Liver (tissue), 9 donors: ENCODE data around the gene OPTN. TPM values are rescaled to one million over a fixed set of nuclear protein-coding genes. Genes with fewer than 3 reads are reported as not detected.

ENCODE experiments used
- DNase-seq: peaks from one replicate; pipeline ENCODE4 v3.0.0-alpha.2; 2017; ENCODE audit warnings: low spot score
- H3K27ac ChIP-seq, 2 donors: one replicate each; pipeline ENCODE4 v1.7.0; 2013; ENCODE audit warnings: inconsistent platforms in 2 of 2, low read length in 2 of 2, control low read depth in 1 of 2, low read depth in 1 of 2, mild to moderate bottlenecking in 1 of 2
- H3K27me3 ChIP-seq, 4 donors: one replicate each; pipeline versions ENCODE4 v1.6.1 to v1.7.0; 2013; ENCODE audit warnings: low read length in 3 of 4, inconsistent platforms in 1 of 4, mild to moderate bottlenecking in 1 of 4, moderate library complexity in 1 of 4; ENCODE audit not compliant: control insufficient read depth in 4 of 4, insufficient read depth in 4 of 4
- H3K36me3 ChIP-seq, 4 donors: one replicate each; pipeline versions ENCODE4 v1.6.1 to v1.7.0; 2013; ENCODE audit warnings: low read length in 3 of 4, mild to moderate bottlenecking in 3 of 4, low read depth in 1 of 4, moderate library complexity in 1 of 4; ENCODE audit not compliant: control insufficient read depth in 4 of 4, insufficient read depth in 3 of 4
- H3K4me1 ChIP-seq, 4 donors: one replicate each; pipeline versions ENCODE4 v1.6.1 to v1.7.0; 2013; ENCODE audit warnings: low read length in 3 of 4, mild to moderate bottlenecking in 3 of 4, moderate library complexity in 1 of 4; ENCODE audit not compliant: control insufficient read depth in 4 of 4, insufficient read depth in 4 of 4
- H3K4me3 ChIP-seq, 3 donors: one replicate each; pipeline versions ENCODE4 v1.6.1 to v1.7.0; 2013; ENCODE audit warnings: low read length in 3 of 3, control low read depth in 1 of 3, low read depth in 1 of 3, mild to moderate bottlenecking in 1 of 3
- H3K9ac ChIP-seq, 2 donors: one replicate each; pipeline ENCODE4 v1.7.0; 2013; ENCODE audit warnings: low read length in 2 of 2, mild to moderate bottlenecking in 2 of 2, moderate library complexity in 2 of 2, control low read depth in 1 of 2, low read depth in 1 of 2
- H3K9me3 ChIP-seq, 4 donors: one replicate each; pipeline versions ENCODE4 v1.6.1 to v1.7.0; 2013; ENCODE audit warnings: low read length in 3 of 4; ENCODE audit not compliant: control insufficient read depth in 4 of 4
- EGR1 ChIP-seq, 2 donors: IDR thresholded peaks; 2 replicates each; pipeline ENCODE4 v1.6.1; 2016 to 2018; ENCODE audit warnings: antibody characterized with exemption in 2 of 2, low read depth in 2 of 2
- FOXA1 ChIP-seq: IDR thresholded peaks from 2 replicates; pipeline ENCODE4 v1.6.1; 2016; ENCODE audit warnings: antibody characterized with exemption
- FOXA2 ChIP-seq: IDR thresholded peaks from 2 replicates; pipeline ENCODE4 v1.6.1; 2016; ENCODE audit warnings: antibody characterized with exemption
- GABPA ChIP-seq, 2 donors: IDR thresholded peaks in 1 of 2; conservative IDR thresholded peaks in 1 of 2; 2 replicates each; pipeline ENCODE4 v1.6.1; 2016; ENCODE audit warnings: antibody characterized with exemption in 2 of 2, mild to moderate bottlenecking in 1 of 2, moderate library complexity in 1 of 2
- HNF4A ChIP-seq, 2 donors: conservative IDR thresholded peaks; 2 replicates each; pipeline ENCODE4 v1.6.1; 2016; ENCODE audit warnings: antibody characterized with exemption in 2 of 2, mild to moderate bottlenecking in 2 of 2
- HNF4G ChIP-seq: IDR thresholded peaks from 2 replicates; pipeline ENCODE4 v1.6.1; 2016; ENCODE audit warnings: antibody characterized with exemption
- JUND ChIP-seq, 2 donors: IDR thresholded peaks; 2 replicates each; pipeline ENCODE4 v1.6.1; 2016; ENCODE audit warnings: antibody characterized with exemption in 2 of 2
- NR2F2 ChIP-seq: IDR thresholded peaks from 2 replicates; pipeline ENCODE4 v1.6.1; 2016; ENCODE audit warnings: antibody characterized with exemption
- RAD21 ChIP-seq, 2 donors: IDR thresholded peaks; 2 replicates each; pipeline ENCODE4 v1.6.1; 2016; ENCODE audit warnings: antibody characterized with exemption in 2 of 2, mild to moderate bottlenecking in 2 of 2
- RXRA ChIP-seq, 2 donors: IDR thresholded peaks; 2 replicates each; pipeline ENCODE4 v1.6.1; 2017 to 2018; ENCODE audit warnings: antibody characterized with exemption in 2 of 2, mild to moderate bottlenecking in 1 of 2
- SP1 ChIP-seq: IDR thresholded peaks from 2 replicates; pipeline ENCODE4 v1.6.1; 2018; ENCODE audit warnings: antibody characterized with exemption, mild to moderate bottlenecking
- TAF1 ChIP-seq: conservative IDR thresholded peaks from 2 replicates; pipeline ENCODE4 v1.6.1; 2016; ENCODE audit warnings: antibody characterized with exemption, mild to moderate bottlenecking
- YY1 ChIP-seq: IDR thresholded peaks from 2 replicates; pipeline ENCODE4 v1.6.1; 2016; ENCODE audit warnings: antibody characterized with exemption, mild to moderate bottlenecking
- WGBS: extraction: QIAGEN DNeasy Blood & Tissue Kit; methylation state at CpG from one replicate; pipeline ENCODE4 v1.1.7; 2013; 5-methylcytosine and 5-hydroxymethylcytosine counted together
- polyA plus RNA-seq, 2 donors: library from polyadenylated mRNA; stranded (reverse) in 1 of 2; unstranded in 1 of 2; fragments of 200-250 nt in 1 of 2; fragments of >200 nt in 1 of 2; fragmentation: Nextera tagmentation in 1 of 2; extraction: Ambion mirVana in 1 of 2; gene quantifications; one replicate each; pipeline versions ENCODE4 v1.2.1 to v1.2.3, GENCODE V29; 2013 to 2015
- total RNA-seq, 2 donors: library from RNA; depleted of rRNA; stranded (reverse); fragments of >200 nt; gene quantifications; one replicate each; pipeline ENCODE4 v1.2.3, GENCODE V29; 2014
- TF ChIP-seq, protein P1 (sequence below): IDR thresholded peaks from 2 replicates; pipeline ENCODE4 v1.6.1; 2016; ENCODE audit warnings: antibody characterized with exemption, mild to moderate bottlenecking
- TF ChIP-seq, protein P2 (sequence below): IDR thresholded peaks from 2 replicates; pipeline ENCODE4 v1.6.1; 2016; ENCODE audit warnings: antibody characterized with exemption
- TF ChIP-seq, protein P3 (sequence below): fragments of 150-350 bp; IDR thresholded peaks from 2 replicates; pipeline ENCODE4 v1.5.1; 2017; ENCODE audit warnings: improper control_type of control experiment, low read depth, low read length; ENCODE audit not compliant: missing input control
- TF ChIP-seq, protein P4 (sequence below): IDR thresholded peaks from 2 replicates; pipeline ENCODE4 v1.6.1; 2016; ENCODE audit warnings: antibody characterized with exemption
- donor health status: healthy.
- donor health status: healthy.
- donor health status: healthy.
- donor health status: healthy.
- donor health status: healthy.

The OPTN gene
- total and polyA plus RNA-seq, 4 donors = 21.5 to 42.0 (median 34.2) TPM

DNA sequence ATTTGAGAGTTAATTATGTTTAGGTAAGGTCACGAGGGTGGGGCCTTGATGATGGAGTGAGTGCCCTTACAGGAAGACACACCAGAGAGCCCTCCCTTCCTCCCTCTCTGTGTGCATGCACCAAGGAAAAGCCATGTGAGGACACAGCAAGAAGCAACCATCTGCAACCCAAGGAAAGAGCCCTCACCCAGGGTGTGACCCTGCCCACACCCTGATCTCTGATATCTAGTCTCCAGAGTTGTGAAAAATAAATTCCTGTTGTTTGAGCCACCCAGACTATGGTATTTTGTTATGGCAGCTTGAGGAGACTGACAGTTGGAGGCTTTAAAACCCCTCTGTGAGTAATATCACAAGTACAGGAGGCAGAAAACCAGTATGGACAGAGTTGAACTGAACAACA is 46.4 kb downstream of the OPTN start:
- H3K36me3 ChIP-seq = peaks cover 0 to 8% (median 5%) of the 10 kb centered on the region in 4 donors
- TF ChIP-seq NR2F2 (no peak), EGR1 (IDR thresholded peaks at IDR 0.05; ENCODE audit: low read depth in 2 of 2) (no peak), HNF4G (no peak)
- TF ChIP-seq, protein P1, sequence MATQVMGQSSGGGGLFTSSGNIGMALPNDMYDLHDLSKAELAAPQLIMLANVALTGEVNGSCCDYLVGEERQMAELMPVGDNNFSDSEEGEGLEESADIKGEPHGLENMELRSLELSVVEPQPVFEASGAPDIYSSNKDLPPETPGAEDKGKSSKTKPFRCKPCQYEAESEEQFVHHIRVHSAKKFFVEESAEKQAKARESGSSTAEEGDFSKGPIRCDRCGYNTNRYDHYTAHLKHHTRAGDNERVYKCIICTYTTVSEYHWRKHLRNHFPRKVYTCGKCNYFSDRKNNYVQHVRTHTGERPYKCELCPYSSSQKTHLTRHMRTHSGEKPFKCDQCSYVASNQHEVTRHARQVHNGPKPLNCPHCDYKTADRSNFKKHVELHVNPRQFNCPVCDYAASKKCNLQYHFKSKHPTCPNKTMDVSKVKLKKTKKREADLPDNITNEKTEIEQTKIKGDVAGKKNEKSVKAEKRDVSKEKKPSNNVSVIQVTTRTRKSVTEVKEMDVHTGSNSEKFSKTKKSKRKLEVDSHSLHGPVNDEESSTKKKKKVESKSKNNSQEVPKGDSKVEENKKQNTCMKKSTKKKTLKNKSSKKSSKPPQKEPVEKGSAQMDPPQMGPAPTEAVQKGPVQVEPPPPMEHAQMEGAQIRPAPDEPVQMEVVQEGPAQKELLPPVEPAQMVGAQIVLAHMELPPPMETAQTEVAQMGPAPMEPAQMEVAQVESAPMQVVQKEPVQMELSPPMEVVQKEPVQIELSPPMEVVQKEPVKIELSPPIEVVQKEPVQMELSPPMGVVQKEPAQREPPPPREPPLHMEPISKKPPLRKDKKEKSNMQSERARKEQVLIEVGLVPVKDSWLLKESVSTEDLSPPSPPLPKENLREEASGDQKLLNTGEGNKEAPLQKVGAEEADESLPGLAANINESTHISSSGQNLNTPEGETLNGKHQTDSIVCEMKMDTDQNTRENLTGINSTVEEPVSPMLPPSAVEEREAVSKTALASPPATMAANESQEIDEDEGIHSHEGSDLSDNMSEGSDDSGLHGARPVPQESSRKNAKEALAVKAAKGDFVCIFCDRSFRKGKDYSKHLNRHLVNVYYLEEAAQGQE = no peak
- 95% methylated on average over 1 of the region's 1 CpG for WGBS
- H3K27ac ChIP-seq = no peak overlapping the region
- H3K27me3 ChIP-seq = no peaks in the 10 kb centered on the region
- no peak overlapping the region for H3K4me3 ChIP-seq
- H3K4me1 ChIP-seq = no peaks in the 10 kb centered on the region
- H3K9ac ChIP-seq = no peak overlapping the region
- H3K9me3 ChIP-seq = peaks cover 0 to 3% (median 0%) of the 10 kb centered on the region in 4 donors
- no peak for DNase-seq

DNA sequence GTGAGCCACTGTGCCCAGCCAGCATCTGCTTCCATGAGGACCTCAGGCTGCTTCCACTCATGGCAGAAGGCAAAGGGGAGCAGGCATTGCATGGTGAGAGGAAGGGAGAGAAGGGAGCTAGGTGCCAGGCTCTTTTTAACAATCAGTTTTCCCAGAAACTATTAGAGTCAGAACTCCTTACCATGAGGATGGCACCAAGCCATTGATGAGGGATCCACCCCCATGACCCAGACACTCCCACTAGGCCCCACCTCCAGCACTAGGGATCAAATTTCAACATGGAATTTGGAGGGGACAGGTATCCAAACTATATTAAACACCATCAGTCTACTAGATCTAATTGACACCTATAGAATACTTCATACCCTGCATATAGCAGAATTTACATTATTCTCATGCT is 47.2 kb downstream of the OPTN start:
- Histone ChIP-seq H3K4me3 (no peak overlapping the region), H3K4me1 (no peaks in the 10 kb centered on the region), H3K9ac (no peak overlapping the region), H3K27me3 (no peaks in the 10 kb centered on the region), H3K36me3 (peaks cover 0 to 8% (median 4%) of the 10 kb centered on the region in 4 donors), H3K9me3 (peaks cover 0 to 3% (median 0%) of the 10 kb centered on the region in 4 donors), H3K27ac (no peak overlapping the region)
- DNase-seq = no peak
- TF ChIP-seq RXRA (IDR thresholded peaks at IDR 0.05) (no peak), JUND (IDR thresholded peaks at IDR 0.05) (no peak), YY1 (no peak), FOXA1 (no peak), SP1 (no peak), HNF4G (no peak), RAD21 (IDR thresholded peaks at IDR 0.05) (no peak)

DNA sequence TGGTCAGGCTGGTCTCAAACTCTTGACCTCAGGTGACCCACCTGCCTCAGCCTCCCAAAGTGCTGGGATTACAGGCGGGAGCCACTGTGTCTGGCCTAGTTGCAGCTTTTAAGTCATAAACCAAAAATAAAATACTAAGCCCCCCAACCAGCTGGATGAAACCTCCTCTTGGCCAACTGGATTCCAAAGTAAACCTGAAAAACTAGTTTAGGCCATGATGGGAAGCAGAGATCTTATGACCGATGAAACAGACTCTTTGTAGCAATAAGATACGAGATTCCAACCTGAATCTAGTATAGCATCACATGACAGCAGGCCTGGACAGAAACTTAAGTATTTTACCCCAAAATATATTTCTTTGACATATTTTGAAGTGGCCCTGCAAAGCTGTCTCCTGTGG is 52.3 kb downstream of the OPTN start:
- Histone ChIP-seq H3K9ac (no peak overlapping the region), H3K4me3 (no peak overlapping the region), H3K9me3 (peaks cover 0 to 3% (median 0%) of the 10 kb centered on the region in 4 donors), H3K27me3 (no peaks in the 10 kb centered on the region), H3K36me3 (no peaks in the 10 kb centered on the region), H3K4me1 (no peaks in the 10 kb centered on the region), H3K27ac (no peak overlapping the region)
- no peak for DNase-seq
- 97% methylated on average over 3 of the region's 3 CpGs for WGBS
- TF ChIP-seq, protein P1 = no peak
- TF ChIP-seq TAF1 (no peak), RXRA (IDR thresholded peaks at IDR 0.05) (no peak), HNF4G (no peak), GABPA (IDR thresholded peaks at IDR 0.05 in 1 of 2, conservative IDR thresholded peaks at IDR 0.05 in 1 of 2) (no peak), FOXA2 (no peak), RAD21 (IDR thresholded peaks at IDR 0.05) (no peak), YY1 (no peak), HNF4A (conservative IDR thresholded peaks at IDR 0.05) (no peak), NR2F2 (no peak), SP1 (no peak), JUND (IDR thresholded peaks at IDR 0.05) (no peak), FOXA1 (no peak)
- TF ChIP-seq, protein P2, sequence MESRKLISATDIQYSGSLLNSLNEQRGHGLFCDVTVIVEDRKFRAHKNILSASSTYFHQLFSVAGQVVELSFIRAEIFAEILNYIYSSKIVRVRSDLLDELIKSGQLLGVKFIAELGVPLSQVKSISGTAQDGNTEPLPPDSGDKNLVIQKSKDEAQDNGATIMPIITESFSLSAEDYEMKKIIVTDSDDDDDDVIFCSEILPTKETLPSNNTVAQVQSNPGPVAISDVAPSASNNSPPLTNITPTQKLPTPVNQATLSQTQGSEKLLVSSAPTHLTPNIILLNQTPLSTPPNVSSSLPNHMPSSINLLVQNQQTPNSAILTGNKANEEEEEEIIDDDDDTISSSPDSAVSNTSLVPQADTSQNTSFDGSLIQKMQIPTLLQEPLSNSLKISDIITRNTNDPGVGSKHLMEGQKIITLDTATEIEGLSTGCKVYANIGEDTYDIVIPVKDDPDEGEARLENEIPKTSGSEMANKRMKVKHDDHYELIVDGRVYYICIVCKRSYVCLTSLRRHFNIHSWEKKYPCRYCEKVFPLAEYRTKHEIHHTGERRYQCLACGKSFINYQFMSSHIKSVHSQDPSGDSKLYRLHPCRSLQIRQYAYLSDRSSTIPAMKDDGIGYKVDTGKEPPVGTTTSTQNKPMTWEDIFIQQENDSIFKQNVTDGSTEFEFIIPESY = no peak
- TF ChIP-seq, protein P3, sequence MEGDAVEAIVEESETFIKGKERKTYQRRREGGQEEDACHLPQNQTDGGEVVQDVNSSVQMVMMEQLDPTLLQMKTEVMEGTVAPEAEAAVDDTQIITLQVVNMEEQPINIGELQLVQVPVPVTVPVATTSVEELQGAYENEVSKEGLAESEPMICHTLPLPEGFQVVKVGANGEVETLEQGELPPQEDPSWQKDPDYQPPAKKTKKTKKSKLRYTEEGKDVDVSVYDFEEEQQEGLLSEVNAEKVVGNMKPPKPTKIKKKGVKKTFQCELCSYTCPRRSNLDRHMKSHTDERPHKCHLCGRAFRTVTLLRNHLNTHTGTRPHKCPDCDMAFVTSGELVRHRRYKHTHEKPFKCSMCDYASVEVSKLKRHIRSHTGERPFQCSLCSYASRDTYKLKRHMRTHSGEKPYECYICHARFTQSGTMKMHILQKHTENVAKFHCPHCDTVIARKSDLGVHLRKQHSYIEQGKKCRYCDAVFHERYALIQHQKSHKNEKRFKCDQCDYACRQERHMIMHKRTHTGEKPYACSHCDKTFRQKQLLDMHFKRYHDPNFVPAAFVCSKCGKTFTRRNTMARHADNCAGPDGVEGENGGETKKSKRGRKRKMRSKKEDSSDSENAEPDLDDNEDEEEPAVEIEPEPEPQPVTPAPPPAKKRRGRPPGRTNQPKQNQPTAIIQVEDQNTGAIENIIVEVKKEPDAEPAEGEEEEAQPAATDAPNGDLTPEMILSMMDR = no peak
- TF ChIP-seq, protein P4, sequence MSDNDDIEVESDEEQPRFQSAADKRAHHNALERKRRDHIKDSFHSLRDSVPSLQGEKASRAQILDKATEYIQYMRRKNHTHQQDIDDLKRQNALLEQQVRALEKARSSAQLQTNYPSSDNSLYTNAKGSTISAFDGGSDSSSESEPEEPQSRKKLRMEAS = no peak
